ENCODE results near the gene LAMA2. TPM values are rescaled to one million over a fixed set of nuclear protein-coding genes. Genes with fewer than 3 reads are reported as not detected.

LAMA2 gene
- total RNA-seq, 1 donor from 2014 or later, result 0.65 TPM

DNA sequence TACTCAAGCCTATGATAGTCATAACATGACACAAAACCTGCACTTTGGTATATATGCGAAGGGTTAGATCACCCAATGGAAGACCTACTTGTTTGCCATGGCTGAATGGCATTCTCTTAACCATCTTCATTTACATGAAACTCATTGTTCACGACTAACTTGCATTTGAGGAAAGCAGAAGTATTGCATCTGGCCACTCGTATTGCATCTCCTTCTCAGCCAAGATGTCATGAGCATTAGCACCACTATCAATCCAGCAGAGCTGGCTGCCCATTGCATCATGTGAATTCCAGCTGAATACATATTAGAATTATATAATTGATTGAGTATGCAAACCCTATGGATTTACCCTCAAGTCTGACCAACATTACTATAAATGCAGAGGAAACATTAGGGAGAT, 390.2 kb downstream of the LAMA2 start:
- Mint-ChIP-seq H3K9me3 (no peaks in the 10 kb centered on the region), H3K4me1 (ENCODE audit: low read depth) (no peaks in the 10 kb centered on the region), H3K27ac (no peak overlapping the region), H3K36me3 (ENCODE audit: low read depth) (no peaks in the 10 kb centered on the region), H3K27me3 (ENCODE audit: insufficient read depth) (peaks cover 23% of the 10 kb centered on the region), H3K4me3 (no peak overlapping the region)
- no peak for DNase-seq (ENCODE audit: low spot score)
- intact Hi-C loops (cut with micrococcal nuclease), result no loop called here

- DNase-seq (ENCODE audit: low spot score), result no peak
- peaks cover 22% of the 10 kb centered on the region for H3K4me1 Mint-ChIP-seq (ENCODE audit: low read depth)
- intact Hi-C loops (cut with micrococcal nuclease), result no loop called here
- no peaks in the 10 kb centered on the region for H3K9me3 Mint-ChIP-seq
- H3K27me3 Mint-ChIP-seq (ENCODE audit: insufficient read depth), result peaks cover 15% of the 10 kb centered on the region
- H3K4me3 Mint-ChIP-seq, result no peak overlapping the region
- H3K36me3 Mint-ChIP-seq (ENCODE audit: low read depth), result no peaks in the 10 kb centered on the region
- no peak overlapping the region for H3K27ac Mint-ChIP-seq
These were observed 393.5 kb downstream of the LAMA2 start for GRCh38 chr6:129276461-129276860.

DNA sequence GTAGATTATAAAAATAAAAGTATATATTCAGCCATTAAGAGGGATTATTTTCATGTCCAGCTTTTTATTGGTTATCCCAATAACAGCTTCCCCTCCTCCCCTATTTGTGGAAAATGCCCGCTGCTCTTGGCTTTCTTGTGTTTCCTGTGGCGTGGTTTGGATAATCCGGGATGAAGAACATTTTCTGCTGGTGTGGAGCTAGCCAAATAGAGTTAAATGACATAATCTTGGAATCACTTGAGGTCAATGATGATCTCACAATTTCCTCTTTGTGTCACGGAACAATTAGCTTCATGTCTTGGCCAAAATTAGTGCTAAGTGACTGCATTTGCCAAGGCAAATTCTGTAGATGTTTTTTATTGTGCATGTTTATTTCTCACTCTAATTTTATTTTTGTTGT, 394.0 kb downstream of the LAMA2 start:
- no peaks in the 10 kb centered on the region for H3K9me3 Mint-ChIP-seq
- intact Hi-C loops (cut with micrococcal nuclease), result no loop called here
- DNase-seq (ENCODE audit: low spot score), result no peak
- H3K4me3 Mint-ChIP-seq, result no peak overlapping the region
- peaks cover 24% of the 10 kb centered on the region for H3K4me1 Mint-ChIP-seq (ENCODE audit: low read depth)
- H3K27me3 Mint-ChIP-seq (ENCODE audit: insufficient read depth), result peaks cover 17% of the 10 kb centered on the region
- no peaks in the 10 kb centered on the region for H3K36me3 Mint-ChIP-seq (ENCODE audit: low read depth)
- no peak overlapping the region for H3K27ac Mint-ChIP-seq

DNA sequence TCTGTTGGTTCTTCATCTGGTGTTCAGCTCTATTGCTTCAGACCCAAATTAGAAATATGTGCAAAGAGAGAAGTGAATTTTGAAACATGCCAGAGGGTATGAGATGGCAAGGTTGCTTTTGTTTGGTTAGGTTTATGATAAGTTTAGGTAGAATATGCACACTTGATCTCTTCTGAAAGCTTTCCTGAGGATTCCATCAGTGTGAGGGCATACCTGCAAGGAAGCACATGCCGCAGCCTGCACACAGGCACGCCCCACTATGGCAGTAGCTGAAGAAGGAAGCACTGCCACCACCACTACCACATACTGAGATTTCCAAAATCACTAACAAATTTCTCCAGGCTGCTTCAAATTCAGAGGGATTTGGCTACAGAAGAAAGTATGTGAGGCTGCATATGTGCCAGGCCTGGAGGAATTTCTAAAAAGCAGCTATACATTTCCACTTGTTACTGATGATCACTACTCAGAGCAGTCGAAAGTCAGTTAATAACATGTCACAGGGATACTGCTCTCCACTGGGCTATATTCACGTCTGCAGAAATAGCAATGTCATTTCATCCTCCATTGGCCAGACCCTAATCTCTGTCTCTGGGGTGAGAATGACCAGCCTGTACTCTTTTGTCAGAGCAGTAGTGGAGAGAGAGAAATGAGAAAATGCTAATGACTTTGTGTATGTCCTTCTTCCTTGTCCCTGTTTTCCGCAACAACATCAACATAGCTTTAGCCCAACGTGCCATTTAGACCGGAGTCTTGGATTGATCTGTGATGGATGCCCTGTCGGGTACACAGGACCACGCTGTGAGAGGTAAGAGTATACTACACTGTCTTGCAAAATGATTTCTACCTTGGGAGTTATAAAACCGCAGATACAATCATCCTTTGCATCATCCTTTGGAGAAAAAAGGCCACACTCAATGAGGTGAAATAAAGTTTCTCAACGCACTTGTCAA, 396.7 kb downstream of the LAMA2 start:
- Mint-ChIP-seq H3K9me3 (no peaks in the 10 kb centered on the region), H3K27me3 (ENCODE audit: insufficient read depth) (peaks cover 20% of the 10 kb centered on the region), H3K4me1 (ENCODE audit: low read depth) (peaks cover 24% of the 10 kb centered on the region), H3K36me3 (ENCODE audit: low read depth) (no peaks in the 10 kb centered on the region), H3K4me3 (no peak overlapping the region), H3K27ac (no peak overlapping the region)
- intact Hi-C loops (cut with micrococcal nuclease), result loop anchor here (5.0 kb wide), 2 partner anchors 93 to 213 kb away; no protein-coding TSS in a partner anchor
- DNase-seq (ENCODE audit: low spot score), result no peak

- H3K27ac Mint-ChIP-seq, result no peak overlapping the region
- no peaks in the 10 kb centered on the region for H3K36me3 Mint-ChIP-seq (ENCODE audit: low read depth)
- H3K27me3 Mint-ChIP-seq (ENCODE audit: insufficient read depth), result peaks cover 15% of the 10 kb centered on the region
- DNase-seq (ENCODE audit: low spot score), result no peak
- intact Hi-C loops (cut with micrococcal nuclease), result loop anchor here (5.0 kb wide), 2 partner anchors 92 to 212 kb away; no protein-coding TSS in a partner anchor
- no peaks in the 10 kb centered on the region for H3K9me3 Mint-ChIP-seq
- peaks cover 24% of the 10 kb centered on the region for H3K4me1 Mint-ChIP-seq (ENCODE audit: low read depth)
- H3K4me3 Mint-ChIP-seq, result no peak overlapping the region
These were observed 397.3 kb downstream of the LAMA2 start for GRCh38 chr6:129280293-129280644.

DNA sequence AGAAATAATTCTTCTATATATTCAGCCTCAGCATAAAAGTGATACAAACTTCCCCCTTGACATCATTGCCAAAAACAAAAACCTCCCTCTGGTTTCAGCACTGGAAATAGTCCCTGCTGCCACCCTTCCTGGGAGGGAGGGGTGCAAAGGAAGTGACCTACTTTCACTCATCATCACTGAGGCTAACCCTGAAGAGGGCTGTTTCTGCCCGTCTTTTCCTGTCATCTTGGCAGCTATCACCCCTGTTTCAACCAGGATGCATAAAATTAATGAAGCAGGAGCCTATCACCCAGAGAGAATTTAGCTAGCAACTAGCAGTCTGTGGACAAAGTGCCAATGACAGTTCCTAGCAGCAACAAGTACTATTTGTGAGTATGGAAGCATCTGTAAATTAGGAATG, 397.8 kb downstream of the LAMA2 start:
- DNase-seq (ENCODE audit: low spot score), result peak; percentile 34
- Mint-ChIP-seq H3K9me3 (no peaks in the 10 kb centered on the region), H3K4me3 (peak overlapping the region; percentile 6), H3K4me1 (ENCODE audit: low read depth) (peaks cover 24% of the 10 kb centered on the region), H3K27ac (no peak overlapping the region), H3K27me3 (ENCODE audit: insufficient read depth) (peaks cover 13% of the 10 kb centered on the region), H3K36me3 (ENCODE audit: low read depth) (no peaks in the 10 kb centered on the region)
- intact Hi-C loops (cut with micrococcal nuclease), result loop anchor here (5.0 kb wide), 2 partner anchors 92 to 212 kb away; no protein-coding TSS in a partner anchor

DNA sequence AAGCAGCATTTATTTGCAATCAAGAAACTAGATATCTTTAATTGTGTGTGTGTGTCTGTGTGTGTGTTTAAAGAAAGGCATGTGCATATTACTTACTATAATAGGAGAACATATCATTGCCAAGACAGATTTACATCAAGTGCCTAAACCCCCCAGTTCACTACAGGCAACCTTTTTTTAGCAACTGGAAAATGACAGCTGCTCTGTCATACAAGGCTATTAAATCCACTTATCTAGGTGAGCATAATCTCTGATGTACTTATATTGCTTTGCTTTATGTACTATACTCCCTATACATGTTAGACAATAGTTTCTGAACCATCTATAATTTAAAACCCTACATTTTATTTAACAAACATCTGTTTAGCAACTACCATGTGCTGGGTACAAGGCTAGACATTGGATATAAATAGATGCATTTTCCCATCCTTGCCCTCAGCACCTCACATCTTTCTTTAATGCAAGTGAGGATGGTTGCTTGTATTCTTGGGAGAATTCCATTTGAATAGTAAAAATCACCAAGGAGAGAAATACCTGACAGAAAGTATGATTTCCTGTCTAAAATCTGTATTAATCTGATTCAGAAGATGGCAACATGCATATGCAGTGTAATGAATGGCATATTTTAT, 398.3 kb downstream of the LAMA2 start:
- DNase-seq (ENCODE audit: low spot score), result no peak
- H3K9me3 Mint-ChIP-seq, result no peaks in the 10 kb centered on the region
- H3K4me1 Mint-ChIP-seq (ENCODE audit: low read depth), result peaks cover 24% of the 10 kb centered on the region
- no peak overlapping the region for H3K27ac Mint-ChIP-seq
- H3K36me3 Mint-ChIP-seq (ENCODE audit: low read depth), result no peaks in the 10 kb centered on the region
- H3K4me3 Mint-ChIP-seq, result no peak overlapping the region
- peaks cover 11% of the 10 kb centered on the region for H3K27me3 Mint-ChIP-seq (ENCODE audit: insufficient read depth)
- intact Hi-C loops (cut with micrococcal nuclease), result loop anchor here (5.0 kb wide), 2 partner anchors 91 to 211 kb away; no protein-coding TSS in a partner anchor

DNA sequence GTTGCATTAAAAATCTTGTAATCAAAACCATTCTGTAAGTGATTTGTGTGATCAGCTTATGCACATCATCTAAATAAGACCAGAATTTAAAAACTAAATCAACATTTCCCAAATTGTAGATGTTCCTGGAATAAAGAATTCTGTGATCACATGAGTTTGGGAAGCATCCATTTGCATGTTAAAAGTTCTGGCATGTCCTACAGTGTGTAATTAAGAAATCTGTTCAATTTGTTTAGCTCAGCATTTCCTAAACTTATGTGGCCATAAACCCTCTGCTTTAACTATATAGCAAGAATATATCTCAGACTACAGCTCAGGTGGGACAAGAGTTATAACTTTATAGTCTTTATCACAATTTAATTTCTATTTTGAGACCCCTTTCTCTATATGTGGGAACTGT, 399.1 kb downstream of the LAMA2 start:
- intact Hi-C loops (cut with micrococcal nuclease), result loop anchor here (5.0 kb wide), 2 partner anchors 90 to 210 kb away; no protein-coding TSS in a partner anchor
- Mint-ChIP-seq H3K27me3 (ENCODE audit: insufficient read depth) (peaks cover 12% of the 10 kb centered on the region), H3K4me1 (ENCODE audit: low read depth) (peaks cover 24% of the 10 kb centered on the region), H3K36me3 (ENCODE audit: low read depth) (no peaks in the 10 kb centered on the region), H3K4me3 (no peak overlapping the region), H3K9me3 (no peaks in the 10 kb centered on the region), H3K27ac (no peak overlapping the region)
- no peak for DNase-seq (ENCODE audit: low spot score)

DNA sequence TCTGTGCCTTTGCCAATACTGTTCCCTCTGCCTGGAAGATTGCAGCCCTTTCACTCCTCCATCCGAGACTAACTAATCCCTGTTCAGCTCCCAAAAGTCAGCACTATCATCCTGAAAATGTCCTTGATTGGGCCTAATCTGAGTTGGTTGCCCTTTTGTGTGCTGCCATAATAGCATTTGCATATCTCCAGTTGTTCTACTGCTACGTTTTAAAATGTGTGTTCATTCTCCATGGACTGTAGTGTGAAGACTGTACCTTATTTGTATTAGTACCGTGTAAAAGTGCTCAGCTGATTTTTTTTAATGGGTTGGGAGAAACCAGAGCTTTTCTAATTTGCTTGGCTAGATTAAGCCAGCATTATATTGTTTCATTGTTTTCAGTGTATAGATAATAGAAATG, 401.3 kb downstream of the LAMA2 start:
- no peak for DNase-seq (ENCODE audit: low spot score)
- Mint-ChIP-seq H3K36me3 (ENCODE audit: low read depth) (no peaks in the 10 kb centered on the region), H3K4me1 (ENCODE audit: low read depth) (peaks cover 26% of the 10 kb centered on the region), H3K27ac (no peak overlapping the region), H3K9me3 (no peaks in the 10 kb centered on the region), H3K4me3 (no peak overlapping the region), H3K27me3 (ENCODE audit: insufficient read depth) (peaks cover 15% of the 10 kb centered on the region)
- intact Hi-C loops (cut with micrococcal nuclease), result loop anchor here (5.0 kb wide), 2 partner anchors 88 to 208 kb away; no protein-coding TSS in a partner anchor

- peaks cover 6% of the 10 kb centered on the region for H3K4me1 Mint-ChIP-seq (ENCODE audit: low read depth)
- DNase-seq (ENCODE audit: low spot score), result no peak
- no peak overlapping the region for H3K4me3 Mint-ChIP-seq
- no peaks in the 10 kb centered on the region for H3K36me3 Mint-ChIP-seq (ENCODE audit: low read depth)
- H3K9me3 Mint-ChIP-seq, result no peaks in the 10 kb centered on the region
- peaks cover 16% of the 10 kb centered on the region for H3K27me3 Mint-ChIP-seq (ENCODE audit: insufficient read depth)
- intact Hi-C loops (cut with micrococcal nuclease), result no loop called here
- H3K27ac Mint-ChIP-seq, result no peak overlapping the region
These were observed 404.6 kb downstream of the LAMA2 start for GRCh38 chr6:129287231-129288177.

DNA sequence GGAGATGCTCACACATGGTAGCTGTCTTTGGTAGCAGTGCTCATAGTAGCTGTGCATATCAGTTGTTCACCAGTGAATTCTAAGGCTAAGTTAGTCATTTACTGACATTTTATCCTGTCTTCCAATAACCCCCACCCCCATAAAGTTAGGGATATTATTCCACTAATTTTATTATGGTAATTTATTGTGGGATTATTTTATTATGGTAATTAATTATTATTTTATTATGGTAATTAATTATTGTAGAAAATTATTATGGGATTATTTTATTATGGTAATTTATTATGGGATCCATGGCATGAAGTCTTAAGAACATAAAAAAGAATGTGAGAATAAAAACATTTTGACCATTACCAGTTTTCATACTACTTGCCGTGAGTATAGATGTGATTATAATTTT, 406.5 kb downstream of the LAMA2 start:
- no peak overlapping the region for H3K27ac Mint-ChIP-seq
- peaks cover 17% of the 10 kb centered on the region for H3K27me3 Mint-ChIP-seq (ENCODE audit: insufficient read depth)
- H3K4me3 Mint-ChIP-seq, result no peak overlapping the region
- no peaks in the 10 kb centered on the region for H3K36me3 Mint-ChIP-seq (ENCODE audit: low read depth)
- no peaks in the 10 kb centered on the region for H3K9me3 Mint-ChIP-seq
- H3K4me1 Mint-ChIP-seq (ENCODE audit: low read depth), result peaks cover 6% of the 10 kb centered on the region
- intact Hi-C loops (cut with micrococcal nuclease), result no loop called here
- no peak for DNase-seq (ENCODE audit: low spot score)

- intact Hi-C loops (cut with micrococcal nuclease), result no loop called here
- Mint-ChIP-seq H3K4me3 (no peak overlapping the region), H3K9me3 (no peaks in the 10 kb centered on the region), H3K4me1 (ENCODE audit: low read depth) (peaks cover 6% of the 10 kb centered on the region), H3K27ac (no peak overlapping the region), H3K27me3 (ENCODE audit: insufficient read depth) (peaks cover 16% of the 10 kb centered on the region), H3K36me3 (ENCODE audit: low read depth) (no peaks in the 10 kb centered on the region)
- DNase-seq (ENCODE audit: low spot score), result no peak
These were observed 409.9 kb downstream of the LAMA2 start for GRCh38 chr6:129292836-129293235.
